GM10248 (cell line): ENCODE measurements around the gene TRNT1.

Experiments
- CTCF ChIA-PET: fragments of 300-600 bp; sonication (Branson Sonifier 250); formaldehyde crosslinking; extraction: SDS; loops from one replicate; lab custom pipeline; 2021; ENCODE audit warnings: antibody characterized with exemption; lab: Yijun Ruan, JAX
- POLR2A ChIA-PET: fragments of 350-650 bp; sonication (Branson Sonifier 250); formaldehyde crosslinking; extraction: SDS; loops from one replicate; lab custom pipeline; 2020; ENCODE audit warnings: antibody characterized with exemption; lab: Yijun Ruan, JAX
- DNase-seq: peaks from one replicate; pipeline ENCODE4 v3.0.0; 2012; ENCODE audit errors: extremely low spot score
- TF ChIP-seq, protein P1 (sequence below): IDR thresholded peaks from 2 replicates; pipeline ENCODE4 v1.5.1; 2012; ENCODE audit warnings: mild to moderate bottlenecking, low read depth; ENCODE audit errors: extremely low read depth, missing control alignments, control extremely low read depth

Gene TRNT1

DNA sequence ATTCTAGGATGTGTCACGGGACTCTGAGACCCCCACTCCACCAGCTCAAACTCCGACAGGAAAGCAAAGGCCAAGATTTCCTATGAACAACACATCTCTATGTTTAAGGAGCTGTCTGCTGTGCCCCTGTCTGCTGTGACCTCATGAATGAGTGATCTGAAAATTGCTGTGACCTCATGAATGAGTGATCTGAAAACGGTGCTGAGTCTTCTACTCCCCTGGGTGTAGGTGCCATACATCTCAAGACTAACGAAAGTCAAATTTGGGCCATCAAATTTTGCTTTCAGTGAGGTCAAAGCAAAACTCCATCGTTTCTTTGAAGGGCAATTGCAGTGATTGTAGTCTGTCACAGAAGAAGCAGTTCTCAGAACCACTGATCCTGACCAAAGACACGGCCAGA is 41.0 kb upstream of the TRNT1 start:
- ChIA-PET CTCF (interaction anchor here (1.4 to 2.3 kb wide), 3 partner anchors 10 to 115 kb away, joined by 3 to 4 read pairs (median 4); no protein-coding TSS in a partner anchor), POLR2A (no interaction called here)
- no peak for DNase-seq
- TF ChIP-seq, protein P1, sequence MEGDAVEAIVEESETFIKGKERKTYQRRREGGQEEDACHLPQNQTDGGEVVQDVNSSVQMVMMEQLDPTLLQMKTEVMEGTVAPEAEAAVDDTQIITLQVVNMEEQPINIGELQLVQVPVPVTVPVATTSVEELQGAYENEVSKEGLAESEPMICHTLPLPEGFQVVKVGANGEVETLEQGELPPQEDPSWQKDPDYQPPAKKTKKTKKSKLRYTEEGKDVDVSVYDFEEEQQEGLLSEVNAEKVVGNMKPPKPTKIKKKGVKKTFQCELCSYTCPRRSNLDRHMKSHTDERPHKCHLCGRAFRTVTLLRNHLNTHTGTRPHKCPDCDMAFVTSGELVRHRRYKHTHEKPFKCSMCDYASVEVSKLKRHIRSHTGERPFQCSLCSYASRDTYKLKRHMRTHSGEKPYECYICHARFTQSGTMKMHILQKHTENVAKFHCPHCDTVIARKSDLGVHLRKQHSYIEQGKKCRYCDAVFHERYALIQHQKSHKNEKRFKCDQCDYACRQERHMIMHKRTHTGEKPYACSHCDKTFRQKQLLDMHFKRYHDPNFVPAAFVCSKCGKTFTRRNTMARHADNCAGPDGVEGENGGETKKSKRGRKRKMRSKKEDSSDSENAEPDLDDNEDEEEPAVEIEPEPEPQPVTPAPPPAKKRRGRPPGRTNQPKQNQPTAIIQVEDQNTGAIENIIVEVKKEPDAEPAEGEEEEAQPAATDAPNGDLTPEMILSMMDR: no peak

DNA sequence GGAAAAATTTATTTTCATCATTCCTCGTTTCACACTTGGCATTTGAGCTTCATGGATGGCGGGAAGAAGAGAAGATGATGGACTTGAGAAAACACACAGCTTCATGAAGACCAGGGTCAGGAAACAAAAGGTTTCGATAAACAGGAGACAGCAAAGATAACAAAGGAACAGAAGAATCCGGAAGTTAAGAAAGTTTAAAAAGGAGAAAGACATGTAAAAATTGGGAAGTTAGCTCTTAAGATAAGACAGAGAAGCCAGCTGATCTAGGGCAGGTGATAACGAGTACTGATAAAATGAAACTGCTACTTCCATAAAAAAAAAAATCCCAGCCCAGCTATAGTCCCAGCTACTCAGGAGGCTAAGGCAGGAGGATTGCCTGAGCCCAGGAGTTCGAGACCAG is 40.5 kb upstream of the TRNT1 start:
- ChIA-PET POLR2A (no interaction called here), CTCF (interaction anchor here (1.4 to 2.3 kb wide), 3 partner anchors 10 to 114 kb away, joined by 3 to 4 read pairs (median 4); no protein-coding TSS in a partner anchor)
- DNase-seq: no peak
- TF ChIP-seq, protein P1: no peak

DNA sequence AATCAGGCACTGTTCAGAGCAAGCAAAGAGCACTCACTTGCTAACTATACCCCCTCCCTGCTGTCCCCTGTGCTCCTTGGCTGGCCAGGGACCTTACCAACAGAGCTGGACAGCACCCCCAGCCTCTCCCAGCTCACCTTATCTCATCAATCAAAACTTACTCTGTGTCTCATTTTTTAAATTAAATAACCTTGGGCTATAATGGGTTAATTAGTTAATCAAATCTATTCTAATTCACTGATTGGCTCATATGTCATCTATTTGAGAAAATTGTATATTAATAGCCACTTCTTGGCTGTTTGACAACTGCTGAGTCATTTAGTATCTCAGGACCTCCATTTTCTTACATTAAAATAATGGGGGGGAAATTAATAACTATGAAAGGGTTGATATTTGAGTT is 39.5 kb upstream of the TRNT1 start:
- no peak for DNase-seq
- TF ChIP-seq, protein P1: no peak
- POLR2A ChIA-PET: no interaction called here
- CTCF ChIA-PET: interaction anchor here (1.1 to 1.6 kb wide), 5 partner anchors 11 to 113 kb away, joined by 3 to 4 read pairs (median 3); no protein-coding TSS in a partner anchor

DNA sequence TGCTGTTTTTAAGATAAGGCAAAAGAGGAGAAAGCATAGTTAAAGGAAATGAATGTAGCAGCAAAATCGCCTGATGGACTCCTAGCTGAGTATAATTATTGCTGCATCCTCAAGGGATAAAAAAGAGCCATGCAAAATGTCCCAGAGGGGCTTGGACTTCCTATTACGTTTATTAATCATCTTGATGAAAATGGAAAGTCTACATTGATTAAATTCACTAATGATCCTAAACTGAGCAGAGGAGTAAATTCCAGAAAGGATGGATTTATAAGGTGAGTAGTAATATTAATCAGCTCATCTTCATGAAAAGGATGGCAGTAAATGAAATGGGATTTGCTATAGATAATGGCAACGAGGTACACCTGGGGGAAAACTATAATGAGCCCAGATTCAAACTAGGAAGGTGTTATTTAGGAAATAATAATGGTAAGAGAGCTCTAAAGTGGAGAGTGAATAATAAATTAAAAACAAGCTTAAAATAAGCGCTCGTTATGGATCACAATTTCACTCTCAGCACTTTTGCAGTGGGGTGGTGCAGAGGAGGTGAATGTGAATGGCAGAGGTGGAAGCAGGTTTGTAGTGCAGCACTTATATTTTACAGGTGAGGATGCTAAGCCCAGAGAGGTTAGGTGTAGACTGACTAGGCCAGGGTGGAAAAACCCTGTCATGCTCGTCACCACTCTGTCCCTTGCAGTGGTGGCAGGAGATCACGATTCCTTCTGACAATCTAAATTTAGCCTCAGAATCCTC is 38.8 kb upstream of the TRNT1 start:
- CTCF ChIA-PET: interaction anchor here (1.0 to 1.9 kb wide), 6 partner anchors 9 to 91 kb away, joined by 3 to 5 read pairs (median 4); no protein-coding TSS in a partner anchor
- no peak for DNase-seq
- TF ChIP-seq, protein P1: no peak
- POLR2A ChIA-PET: no interaction called here

DNA sequence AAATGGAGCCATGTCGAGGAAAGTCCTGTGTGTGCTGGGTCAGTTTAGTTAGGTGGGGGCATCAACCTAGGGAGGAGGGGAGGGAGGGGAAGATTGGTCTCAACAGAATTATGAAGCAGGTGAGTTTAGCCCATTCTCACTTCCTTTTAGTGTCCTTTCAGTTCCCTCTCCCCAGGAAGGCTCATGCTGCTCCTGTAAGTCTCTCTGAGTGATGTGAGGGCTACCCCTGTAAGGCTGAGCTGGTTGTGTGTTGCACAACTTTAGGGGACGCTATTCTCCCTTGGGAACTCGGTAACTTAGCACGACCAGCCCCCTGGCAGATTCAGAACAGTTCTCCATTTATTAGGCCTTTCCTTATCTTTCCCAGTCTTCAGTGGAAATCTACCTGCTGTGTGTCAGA is 37.7 kb upstream of the TRNT1 start:
- POLR2A ChIA-PET: no interaction called here
- CTCF ChIA-PET: interaction anchor here (0.9 to 1.9 kb wide), 2 partner anchors 8 to 20 kb away, joined by 3 to 5 read pairs; no protein-coding TSS in a partner anchor
- TF ChIP-seq, protein P1: no peak
- peak; percentile 63 for DNase-seq

DNA sequence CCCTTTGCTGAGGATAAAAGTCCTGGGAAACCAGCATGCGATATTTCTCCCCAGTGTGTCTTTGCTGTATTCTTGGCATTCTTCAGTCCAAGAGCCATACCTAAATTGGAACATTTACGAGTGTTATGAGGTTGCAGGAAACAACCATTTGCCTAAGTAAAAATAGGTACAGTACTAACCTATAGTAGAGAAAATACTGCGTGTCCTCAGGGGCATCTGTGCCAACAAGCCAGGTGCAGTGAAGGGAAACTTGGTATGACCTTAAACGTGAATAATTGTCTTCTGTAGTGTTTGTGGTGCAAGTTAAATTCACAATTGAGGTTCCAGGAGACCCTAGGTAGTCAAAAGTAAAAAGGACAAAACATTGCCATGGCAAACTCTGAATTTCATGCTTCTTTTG is 28.8 kb upstream of the TRNT1 start:
- CTCF ChIA-PET: interaction anchor here (1.6 kb wide), 2 partner anchors 10 to 20 kb away, joined by 3 to 5 read pairs; no protein-coding TSS in a partner anchor
- TF ChIP-seq, protein P1: no peak
- POLR2A ChIA-PET: no interaction called here
- DNase-seq: no peak
